Kidney epithelial cell (primary cell): ENCODE measurements around the gene IL11. TPM values are rescaled to one million over a fixed set of nuclear protein-coding genes. Genes with fewer than 3 reads are reported as not detected.

Experiments used
- DNase-seq: peaks from one replicate; pipeline ENCODE4 v3.0.0-alpha.2; 2010; ENCODE audit warnings: low read depth
- H3K27me3 ChIP-seq: 2 replicates; pipeline ENCODE4 v1.6.0; 2011; ENCODE audit warnings: low read length; ENCODE audit not compliant: control insufficient read depth, insufficient read depth
- H3K36me3 ChIP-seq: 2 replicates; pipeline ENCODE4 v1.5.1; 2011; ENCODE audit warnings: low read length; ENCODE audit not compliant: control insufficient read depth, insufficient read depth
- H3K4me3 ChIP-seq: 2 replicates; pipeline ENCODE4 v1.5.1; 2011; ENCODE audit warnings: low read depth, mild to moderate bottlenecking, control low read depth, low read length
- CTCF ChIP-seq: IDR thresholded peaks from 2 replicates; pipeline ENCODE4 v1.5.1; 2011; ENCODE audit warnings: mild to moderate bottlenecking, moderate library complexity, low read length, control low read depth, inconsistent platforms; ENCODE audit not compliant: insufficient read depth, poor library complexity, severe bottlenecking
- total RNA-seq: library from RNA; depleted of rRNA; stranded (reverse); fragments of >200 nt; gene quantifications from 2 replicates; pipeline ENCODE4 v1.2.3, GENCODE V29; 2015

The IL11 gene
- total RNA-seq, 1 donor from 2014 or later = 32.1 TPM

- TF ChIP-seq CTCF = no peak
- Histone ChIP-seq H3K36me3 (no peaks in the 10 kb centered on the region), H3K4me3 (no peak overlapping the region), H3K27me3 (peaks cover 5% of the 10 kb centered on the region)
- no peak for DNase-seq
Measured at GRCh38 chr19:55382522-55383054, 12.3 kb upstream of the IL11 start.

- peaks cover 7% of the 10 kb centered on the region for H3K27me3 ChIP-seq
- H3K4me3 ChIP-seq = no peak overlapping the region
- no peak for TF ChIP-seq CTCF
- DNase-seq = no peak
- H3K36me3 ChIP-seq = no peaks in the 10 kb centered on the region
Measured at GRCh38 chr19:55382013-55382412, 11.8 kb upstream of the IL11 start.

GRCh38 chr19:55379174-55379573 is 8.9 kb upstream of the IL11 start:
- H3K27me3 ChIP-seq = peaks cover 7% of the 10 kb centered on the region
- no peak for DNase-seq
- no peak overlapping the region for H3K4me3 ChIP-seq
- no peaks in the 10 kb centered on the region for H3K36me3 ChIP-seq
- no peak for TF ChIP-seq CTCF

GRCh38 chr19:55377356-55378131 is 7.3 kb upstream of the IL11 start:
- Histone ChIP-seq H3K27me3 (peaks cover 7% of the 10 kb centered on the region), H3K4me3 (no peak overlapping the region), H3K36me3 (no peaks in the 10 kb centered on the region)
- no peak for TF ChIP-seq CTCF
- DNase-seq = no peak

- DNase-seq = no peak
- no peak for TF ChIP-seq CTCF
- H3K36me3 ChIP-seq = no peaks in the 10 kb centered on the region
- no peak within 1 kb of the TSS for H3K4me3 ChIP-seq
- peaks cover 7% of the 10 kb centered on the region for H3K27me3 ChIP-seq
Measured at GRCh38 chr19:55376241-55376933, 6.1 kb upstream of the IL11 start, which contains the start of gene TMEM190. TSS of gene TMEM190 (plus strand) at chr19:55376826. CDS start at chr19:55376854, 28 bp downstream.
